GF-D8 (cell line): ENCODE data around the gene CXXC5.

Experiments
- DNase-seq: peaks from one replicate; lab custom pipeline; 2025; lab: John Stamatoyannopoulos, UW

The CXXC5 gene

DNA sequence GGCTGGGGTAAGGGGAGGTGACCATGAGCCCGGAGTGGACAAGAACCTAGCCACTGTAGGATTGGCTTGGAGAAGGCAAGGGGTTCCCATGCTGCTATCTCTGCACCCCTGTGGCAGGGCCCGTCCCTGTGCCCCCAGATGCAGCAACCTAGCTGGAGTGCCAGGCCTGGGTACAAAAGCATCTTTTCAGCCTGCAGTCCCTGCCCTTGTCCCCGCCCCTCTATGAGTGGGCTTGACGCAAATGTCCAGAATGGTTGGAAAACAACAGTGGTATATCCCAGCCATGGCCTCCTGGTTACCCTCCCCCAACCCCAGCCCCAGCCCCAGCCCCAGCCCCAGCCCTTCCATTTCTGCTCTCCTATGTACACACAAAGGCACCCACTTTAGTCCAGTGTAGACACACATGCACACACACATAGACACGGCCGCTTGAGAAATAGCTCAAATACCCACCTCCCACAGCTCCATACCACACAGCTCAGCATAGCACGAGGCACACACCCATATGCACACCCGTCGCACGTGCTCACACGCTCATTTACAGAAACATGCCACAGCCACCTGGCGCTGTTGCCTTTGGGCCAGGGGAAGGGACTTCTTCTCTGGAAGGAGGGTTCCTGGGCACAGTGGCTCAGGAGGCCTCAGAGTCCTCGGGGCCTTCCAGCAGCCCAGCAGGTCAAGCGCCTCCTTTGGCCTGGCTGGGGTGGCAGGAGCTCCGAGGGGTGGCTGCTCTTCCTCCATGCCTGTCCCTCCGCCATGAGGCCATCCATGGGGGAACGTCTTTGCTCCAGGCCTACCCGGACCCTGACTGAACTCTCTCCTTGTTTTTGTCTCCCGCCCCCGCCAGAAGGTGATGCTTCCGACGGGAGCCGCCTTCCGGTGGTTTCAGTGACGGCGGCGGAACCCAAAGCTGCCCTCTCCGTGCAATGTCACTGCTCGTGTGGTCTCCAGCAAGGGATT, 34.1 kb downstream of the CXXC5 start:
- DNase-seq = no peak

DNA sequence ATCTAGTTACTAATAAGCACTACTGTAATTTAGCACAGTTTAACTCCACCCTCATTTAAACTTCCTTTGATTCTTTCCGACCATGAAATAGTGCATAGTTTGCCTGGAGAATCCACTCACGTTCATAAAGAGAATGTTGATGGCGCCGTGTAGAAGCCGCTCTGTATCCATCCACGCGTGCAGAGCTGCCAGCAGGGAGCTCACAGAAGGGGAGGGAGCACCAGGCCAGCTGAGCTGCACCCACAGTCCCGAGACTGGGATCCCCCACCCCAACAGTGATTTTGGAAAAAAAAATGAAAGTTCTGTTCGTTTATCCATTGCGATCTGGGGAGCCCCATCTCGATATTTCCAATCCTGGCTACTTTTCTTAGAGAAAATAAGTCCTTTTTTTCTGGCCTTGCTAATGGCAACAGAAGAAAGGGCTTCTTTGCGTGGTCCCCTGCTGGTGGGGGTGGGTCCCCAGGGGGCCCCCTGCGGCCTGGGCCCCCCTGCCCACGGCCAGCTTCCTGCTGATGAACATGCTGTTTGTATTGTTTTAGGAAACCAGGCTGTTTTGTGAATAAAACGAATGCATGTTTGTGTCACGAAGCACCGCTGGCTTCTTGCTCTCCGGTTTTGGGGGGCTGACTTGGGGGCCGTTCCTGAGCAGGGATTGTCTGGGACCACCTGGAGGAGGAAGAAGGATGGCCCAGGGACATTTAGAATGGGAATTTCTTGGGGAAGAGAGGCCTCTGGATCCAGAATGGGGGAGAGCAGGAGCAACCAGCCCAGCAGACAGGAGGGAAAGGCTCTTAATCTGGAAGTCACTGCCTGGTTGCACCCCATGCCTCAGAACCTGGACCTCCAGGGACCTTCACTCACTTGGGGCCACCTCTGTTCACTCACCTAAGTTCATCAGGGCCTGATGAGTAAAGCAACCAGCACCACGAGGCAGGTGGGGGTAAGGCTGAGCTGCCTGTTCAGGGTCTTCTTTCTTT, 35.4 kb downstream of the CXXC5 start:
- DNase-seq = no peak

DNA sequence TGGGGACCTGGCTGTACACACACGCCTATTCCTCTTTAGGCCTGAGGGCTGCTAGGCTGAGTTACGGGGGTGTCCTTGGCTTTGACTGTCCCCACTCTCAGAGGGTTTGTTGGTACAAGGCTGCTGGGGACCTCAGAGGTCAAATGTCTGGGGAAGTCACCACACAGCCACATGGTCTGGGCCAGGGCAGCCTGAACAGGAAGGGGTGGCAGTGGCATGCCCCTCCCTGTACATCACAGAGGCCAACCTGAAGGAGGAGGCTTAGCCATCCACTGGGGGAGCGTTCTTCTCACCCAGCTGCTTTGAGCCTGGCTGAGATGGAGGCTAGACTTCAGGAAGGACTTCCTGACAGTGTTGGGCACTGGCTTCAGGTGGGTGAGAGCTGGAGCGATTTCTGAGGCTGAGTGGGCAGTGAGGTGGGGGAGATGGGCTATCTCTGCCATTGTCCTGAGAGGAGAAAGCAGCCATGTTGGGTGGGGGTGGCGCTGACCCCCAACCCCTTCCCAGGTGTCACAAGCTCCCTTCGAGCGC, 36.3 kb downstream of the CXXC5 start:
- DNase-seq = no peak

DNA sequence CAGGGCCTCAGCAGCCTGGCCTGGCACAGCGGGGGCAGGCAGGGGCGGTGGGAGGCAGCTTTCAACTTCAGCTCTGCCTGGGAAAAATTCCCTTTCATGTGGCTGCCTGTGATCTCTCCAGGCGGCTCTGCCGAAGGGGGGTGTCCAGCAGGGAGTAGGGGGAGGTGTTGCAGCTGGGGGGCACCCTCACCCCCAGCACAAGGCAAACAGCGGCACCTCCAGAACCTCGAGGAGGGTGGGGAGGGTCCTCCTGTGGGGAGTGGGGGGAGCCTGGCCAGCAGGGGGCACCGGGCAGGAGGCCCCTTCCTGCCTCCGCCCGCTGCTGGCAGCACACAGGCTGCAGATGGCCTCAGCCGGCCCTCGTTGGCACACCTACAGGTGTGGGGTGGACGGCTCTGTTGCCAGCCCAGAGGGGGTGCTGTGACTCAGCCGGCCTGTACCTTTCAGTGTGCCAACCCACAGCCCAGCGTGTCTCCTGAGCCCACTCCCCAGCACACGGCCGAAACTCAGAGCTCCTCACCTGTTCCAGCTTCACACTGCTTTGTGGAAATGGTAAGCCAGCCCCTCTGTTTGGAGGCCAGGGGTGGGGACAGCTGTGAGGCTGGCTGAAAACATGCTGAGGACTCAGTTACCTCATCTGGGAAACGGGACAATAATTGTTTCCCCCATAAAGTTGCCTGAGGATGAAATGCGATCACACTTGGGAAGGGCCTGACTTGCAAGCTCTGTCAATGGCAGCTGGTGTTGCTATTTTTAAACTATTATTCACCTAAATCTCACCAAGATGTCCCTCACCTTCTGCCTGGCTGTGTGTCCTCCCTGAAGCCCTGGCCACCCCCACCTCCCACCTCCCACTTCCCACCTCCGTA, 37.0 kb downstream of the CXXC5 start:
- no peak for DNase-seq

DNA sequence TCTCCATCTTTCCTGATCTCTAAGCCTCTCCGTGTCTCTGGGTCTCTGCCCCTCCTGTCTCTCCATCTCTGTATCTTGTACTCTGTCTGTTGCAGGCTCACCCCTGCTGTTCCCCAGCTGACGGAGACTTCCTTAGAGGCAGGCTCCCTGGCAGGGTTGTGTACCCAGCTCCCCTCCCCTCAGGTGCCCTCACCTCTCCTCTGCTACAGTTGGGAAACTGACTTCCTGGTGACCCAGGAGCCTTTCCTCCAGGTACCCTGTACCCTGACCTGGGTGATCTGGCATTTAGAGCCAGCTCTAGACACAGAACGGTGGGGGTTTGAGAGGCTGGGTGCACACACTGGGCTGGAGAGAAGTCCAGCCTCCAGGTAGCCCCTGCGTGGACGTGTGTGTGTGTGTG, 37.7 kb downstream of the CXXC5 start:
- DNase-seq = no peak

DNA sequence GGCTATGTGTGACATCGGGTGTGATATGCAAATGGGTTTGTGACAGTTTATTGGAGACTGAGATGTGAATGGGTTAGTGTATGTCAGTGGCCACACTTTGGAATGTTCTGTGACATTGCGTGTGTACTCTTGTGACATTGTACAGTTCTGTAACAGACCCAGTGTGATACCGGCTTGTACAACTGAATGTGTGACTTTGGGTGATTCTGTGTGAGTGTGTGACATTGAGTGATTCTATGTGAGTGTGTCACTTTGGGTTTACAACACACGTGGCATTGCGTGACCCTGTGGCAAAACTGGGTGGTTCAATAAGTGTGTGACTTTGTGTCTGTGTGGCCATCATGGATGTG, 38.2 kb downstream of the CXXC5 start:
- no peak for DNase-seq

DNA sequence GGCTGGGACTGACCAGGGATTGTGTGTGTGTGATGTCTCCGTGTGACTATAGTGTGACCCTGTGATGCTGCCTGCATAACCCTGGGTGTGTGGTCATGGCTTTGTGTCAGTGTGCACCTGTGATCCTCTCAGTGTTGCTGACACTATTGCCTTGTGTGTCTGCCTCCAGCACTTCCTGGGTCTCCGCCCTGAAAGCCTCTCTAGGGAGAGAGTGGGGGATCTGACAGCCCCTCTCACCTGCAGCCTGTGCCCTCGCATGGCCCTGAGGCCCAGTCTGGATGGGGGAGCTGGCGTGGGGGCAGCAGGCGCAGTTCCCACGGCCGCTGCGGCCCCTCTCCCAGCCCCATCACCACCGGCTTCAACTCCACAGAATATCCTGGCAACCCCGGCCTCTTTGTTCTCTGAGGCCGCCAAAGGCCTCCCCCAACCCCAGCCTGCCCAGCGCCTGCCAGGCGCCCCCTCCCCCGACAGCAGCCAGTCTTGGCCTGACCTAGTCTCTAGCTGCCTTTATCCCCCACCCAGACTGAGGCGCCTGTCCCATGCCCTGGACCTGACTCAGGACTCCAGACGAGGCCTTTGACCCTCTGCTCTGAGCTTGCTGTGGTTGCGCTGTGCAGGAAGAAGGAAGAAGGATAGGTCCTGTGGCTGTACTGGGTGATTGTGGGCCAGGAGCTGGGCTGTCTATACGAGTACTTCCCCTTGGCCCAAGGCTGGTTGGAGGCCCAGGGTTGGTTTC, 38.7 kb downstream of the CXXC5 start:
- DNase-seq = no peak

DNA sequence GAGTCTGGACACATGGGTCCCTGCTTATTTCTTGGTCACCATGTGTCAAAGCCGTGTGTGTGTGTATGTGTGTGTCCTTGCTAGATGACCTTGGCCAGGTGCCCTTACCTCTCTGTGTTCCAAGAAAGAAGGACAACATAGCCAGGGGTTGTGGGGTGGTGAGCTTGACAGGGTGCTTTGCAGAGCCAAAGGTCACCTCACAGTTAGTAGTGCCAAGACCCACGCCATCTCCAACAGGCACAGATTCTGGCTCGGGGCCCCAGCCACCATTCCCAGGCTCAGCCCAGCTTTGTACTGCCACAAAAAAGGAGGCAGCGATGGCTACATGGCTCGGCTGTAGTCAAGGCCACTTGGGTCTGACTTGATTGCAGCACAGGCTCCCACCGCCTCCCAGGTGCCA, 39.5 kb downstream of the CXXC5 start:
- no peak for DNase-seq

DNA sequence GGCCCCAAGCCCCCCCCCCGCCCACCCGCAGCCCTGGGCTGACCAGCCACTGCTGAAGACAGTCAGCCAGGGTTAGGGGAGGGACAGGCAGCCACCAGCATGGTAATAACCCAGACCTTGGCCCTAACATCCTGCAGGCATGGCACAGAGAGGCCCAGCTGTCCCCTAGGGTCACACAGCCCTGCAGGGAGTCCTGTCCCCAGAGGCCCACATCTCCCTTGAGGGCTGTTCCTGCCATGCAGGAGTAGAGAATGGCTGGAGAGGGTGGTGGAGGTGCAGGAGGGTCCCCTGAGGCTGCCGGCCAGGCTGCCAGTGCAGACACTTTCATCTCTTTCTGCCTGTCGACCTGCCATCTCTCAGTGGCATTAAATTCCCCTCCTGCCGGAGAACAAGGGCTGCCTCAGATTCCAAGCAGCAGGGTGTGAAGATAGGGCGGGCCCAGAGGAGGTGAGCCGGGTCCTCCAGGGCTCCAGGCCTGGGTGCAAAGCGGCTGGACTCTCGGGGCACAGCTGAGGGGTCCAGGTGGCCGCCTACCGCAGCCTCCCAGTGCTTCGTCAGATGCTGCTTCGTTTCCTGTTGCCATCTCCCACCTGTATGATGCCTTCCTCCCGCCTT, 40.0 kb downstream of the CXXC5 start:
- no peak for DNase-seq

DNA sequence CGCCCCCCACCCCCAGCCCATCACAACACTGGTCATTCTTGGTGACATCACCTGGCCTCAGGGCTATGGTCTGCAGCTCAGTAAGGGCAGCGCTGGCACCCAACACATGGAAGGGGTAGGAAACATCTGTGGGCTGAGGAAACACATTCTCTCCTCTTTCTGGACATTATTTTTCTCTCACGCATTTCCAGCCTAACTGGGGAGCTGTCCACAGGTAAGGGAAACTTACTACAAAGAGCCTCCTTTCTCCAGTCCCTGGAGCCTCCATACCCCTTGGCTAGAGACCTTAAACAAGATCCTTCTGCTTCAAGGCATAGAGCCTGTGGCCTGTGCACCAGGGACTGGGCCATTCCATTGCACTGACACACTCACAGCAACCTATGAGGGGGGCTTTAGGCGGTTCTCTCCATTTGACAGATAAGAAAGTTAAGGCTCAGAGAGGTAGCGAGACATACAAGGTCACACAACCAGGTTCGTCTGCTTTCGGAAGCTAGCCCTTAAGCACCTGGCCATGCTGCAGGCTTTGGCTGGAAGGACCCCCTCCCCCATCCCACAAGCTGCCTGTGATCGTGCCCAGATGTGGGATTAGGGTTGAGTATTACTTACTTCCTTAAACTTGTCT, 40.7 kb downstream of the CXXC5 start:
- no peak for DNase-seq

DNA sequence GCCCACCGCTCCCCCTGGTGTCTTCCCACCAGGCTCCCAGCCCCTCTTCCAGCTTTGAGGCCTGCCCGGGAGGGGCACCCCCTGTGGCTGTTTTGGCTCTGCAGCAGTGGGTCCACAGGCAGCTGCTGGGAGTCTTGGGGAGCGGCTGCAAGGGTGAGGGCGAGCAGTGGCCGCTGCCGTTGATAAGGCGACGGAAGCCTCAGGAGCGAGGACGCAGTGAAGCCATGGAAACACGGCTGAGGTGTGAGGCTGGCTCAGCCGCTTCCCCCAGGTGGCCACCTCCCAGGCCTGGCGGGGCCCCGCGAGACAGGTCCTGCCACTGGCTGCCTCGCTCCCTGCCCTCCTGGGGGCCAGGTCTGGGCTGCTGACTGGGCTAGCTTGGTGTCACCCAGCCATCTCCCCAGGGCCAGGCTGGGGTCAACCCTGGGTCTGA, 41.5 kb downstream of the CXXC5 start:
- no peak for DNase-seq

DNA sequence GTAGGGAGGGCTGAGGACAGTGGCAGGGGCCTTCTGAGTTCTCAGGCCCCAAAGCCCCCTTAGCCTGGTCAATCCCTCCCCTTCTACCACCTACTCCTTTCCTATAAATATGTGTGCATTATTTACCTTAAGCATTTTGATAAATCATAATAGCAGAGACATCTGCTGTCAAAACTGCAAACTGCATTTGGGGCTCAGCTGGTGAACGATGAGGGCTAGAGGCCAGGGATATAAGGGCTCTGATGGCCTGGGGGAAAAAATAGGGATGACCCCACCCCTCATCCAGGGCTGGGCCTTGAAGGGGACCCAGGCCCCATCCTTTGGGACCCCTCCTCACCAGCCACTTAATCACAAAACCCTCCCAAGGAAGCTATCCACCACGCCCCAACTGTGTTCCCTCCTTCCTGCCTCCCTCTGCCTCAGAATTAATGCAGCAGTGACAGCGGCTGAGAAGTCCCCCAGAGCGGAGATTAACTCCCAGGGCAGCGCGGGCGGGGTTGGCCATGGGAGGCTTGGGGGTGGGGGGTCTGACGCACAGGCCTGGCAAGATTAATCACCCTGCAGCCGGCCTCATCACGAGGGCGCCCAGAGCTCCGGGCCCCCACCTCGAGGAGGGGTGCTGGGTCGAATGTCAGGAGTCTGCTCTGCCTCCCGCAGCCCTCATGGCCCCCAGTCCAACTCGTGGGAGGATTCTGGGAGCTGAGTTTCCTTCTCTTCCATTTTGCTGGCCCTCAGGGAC, 42.1 kb downstream of the CXXC5 start:
- peak; percentile 9 for DNase-seq

DNA sequence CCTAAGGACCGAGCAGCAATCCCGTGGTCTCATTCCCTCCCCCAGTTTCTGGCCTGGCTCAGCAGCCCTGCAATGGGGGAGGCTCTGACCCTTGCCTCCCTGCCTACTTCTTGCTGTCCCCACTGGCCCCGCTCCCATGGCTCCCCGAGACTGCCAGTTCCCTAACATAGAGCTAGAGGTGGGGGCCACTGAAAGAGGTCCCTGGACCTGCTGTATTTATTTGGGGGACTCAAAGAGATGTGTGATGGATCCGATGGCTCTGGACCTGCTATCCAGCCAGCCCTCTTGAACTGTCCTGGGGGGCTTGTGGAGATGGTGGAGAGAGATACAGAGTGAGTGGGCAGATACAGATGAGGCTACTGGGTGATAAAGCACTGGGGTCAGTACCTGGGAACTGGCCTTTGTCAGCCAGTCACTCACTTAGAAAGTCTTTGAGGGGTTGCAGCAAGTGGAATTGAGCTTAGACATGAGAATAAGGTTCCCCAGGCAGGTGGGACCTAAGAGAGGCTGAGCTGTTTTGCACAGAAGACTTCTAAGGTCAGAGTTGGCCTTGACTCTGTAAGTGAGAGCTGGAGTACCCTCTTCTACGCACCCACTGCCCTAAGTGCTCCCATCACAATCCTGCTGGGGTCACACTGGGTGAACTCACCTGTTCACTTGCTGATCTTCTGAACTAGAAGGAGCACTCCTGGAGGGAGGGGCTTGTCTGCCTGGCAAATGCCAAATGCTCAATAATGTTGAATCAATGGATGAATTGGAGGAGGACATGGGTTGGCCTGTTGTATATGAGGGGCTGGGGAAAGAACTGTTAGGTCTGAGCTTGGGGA, 42.9 kb downstream of the CXXC5 start:
- no peak for DNase-seq

DNA sequence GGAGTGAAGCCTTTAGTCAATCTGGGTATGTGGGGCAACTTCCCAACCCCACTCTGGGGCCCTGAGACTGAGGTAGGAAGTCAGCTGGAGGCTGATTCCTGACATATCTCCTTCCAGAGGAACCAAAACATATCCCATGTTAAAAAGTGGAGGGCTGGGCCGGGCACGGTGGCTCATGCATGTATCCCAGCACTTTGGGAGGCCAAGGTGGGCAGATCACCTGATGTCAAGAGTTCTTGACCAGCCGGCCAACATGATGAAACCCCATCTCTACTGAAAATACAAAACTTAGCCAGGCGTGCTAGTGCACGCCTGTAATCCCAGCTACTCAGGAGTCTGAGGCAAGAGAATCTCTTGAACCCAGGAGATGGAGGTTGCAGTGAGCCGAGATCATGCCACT, 44.0 kb downstream of the CXXC5 start:
- no peak for DNase-seq

DNA sequence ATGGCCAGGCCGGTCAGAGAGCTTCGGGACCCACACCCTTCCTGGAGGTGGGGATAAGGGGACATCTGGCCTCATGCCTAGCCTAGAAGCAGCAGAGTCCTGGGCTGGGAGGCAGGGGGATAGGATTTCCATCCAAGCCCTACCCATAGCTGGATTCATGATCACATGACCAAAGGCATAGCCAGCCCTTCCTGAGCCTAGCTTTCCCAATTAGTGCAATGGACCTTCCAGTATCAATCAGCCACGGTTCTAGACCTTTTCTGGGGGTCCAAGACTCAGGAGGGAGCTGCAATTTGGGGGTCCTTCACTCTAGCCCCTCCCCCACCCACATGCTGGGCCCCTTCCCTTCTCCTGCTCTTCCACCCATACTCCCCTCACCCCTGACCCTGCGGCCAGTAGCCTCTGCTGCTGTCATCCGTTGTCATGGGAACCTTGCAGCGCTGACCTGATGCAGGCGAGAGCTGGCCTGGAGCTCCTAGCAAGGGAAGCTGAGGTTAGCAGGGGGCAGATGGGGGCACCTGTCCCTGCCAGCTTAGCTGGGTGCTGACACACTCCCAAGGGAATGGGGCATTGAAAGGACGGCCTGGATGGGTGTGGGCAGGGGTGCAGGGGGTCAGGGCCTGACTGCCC, 44.6 kb downstream of the CXXC5 start:
- no peak for DNase-seq

DNA sequence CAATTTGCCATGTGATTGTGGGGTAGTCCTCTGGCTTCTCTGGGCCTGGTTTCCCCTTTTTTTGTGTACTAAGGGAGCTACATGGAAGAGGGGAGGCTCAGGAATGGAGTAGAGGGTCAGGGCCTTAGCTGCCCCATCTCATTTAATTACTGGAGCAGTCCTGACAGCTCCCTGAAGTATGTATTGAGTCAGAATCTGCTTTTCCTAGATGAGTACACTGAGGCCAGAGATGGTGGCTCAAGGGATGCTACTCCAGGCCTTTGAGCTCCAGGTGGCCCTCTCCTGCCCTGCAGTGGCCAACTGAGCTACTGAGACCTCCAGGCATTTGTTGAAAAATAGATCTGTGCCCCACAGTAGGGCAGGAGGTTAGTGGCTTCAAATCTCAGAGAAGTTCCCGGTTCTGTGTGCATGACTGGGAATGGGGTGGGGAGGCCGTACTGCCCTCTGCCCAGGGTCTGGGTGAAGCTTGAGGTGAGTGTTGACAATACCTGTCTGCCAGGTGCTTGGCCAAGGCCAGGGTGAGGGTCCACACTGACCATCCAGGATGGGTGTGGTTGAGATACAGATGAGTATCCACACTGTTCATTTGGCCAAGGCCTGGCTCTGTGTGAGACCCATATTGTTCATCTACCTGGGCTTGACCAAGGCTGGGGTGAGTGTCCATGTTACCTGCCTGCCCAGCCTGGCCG, 45.7 kb downstream of the CXXC5 start:
- no peak for DNase-seq

DNA sequence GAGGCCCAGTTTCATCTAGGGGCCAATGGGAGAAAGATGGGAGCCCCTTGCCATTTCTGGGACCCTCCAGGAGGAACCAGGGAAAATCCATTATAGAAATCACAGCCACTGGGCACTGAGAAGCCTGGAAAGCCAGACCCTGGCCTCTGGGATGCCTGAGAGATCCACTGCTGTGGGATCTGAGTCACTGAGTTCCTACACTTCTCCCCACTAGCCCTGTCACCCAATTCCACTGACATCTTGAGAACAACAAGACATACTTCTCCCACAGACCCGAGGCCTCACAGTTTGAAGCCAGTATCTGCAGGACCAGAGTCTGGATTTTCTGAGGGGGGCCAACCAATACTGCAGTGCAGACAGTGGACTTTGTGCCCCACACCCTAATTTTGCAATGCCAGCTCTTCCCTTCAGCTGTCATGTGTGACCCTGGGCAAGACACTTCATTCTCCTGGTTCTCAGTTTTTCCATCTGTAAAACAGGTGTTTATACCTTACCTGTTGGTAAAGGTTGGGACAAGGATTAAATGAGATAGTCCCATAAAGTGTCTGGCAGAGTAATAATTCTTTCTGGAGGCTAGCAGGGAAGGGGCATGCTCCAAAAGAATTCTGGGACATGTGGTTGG, 46.5 kb downstream of the CXXC5 start:
- DNase-seq = no peak
